GM12873 (cell line): ENCODE results near the gene CDH9.

Source experiments
- TF ChIP-seq, protein P1 (sequence below): IDR thresholded peaks from 2 replicates; pipeline ENCODE4 v1.5.1; 2012; ENCODE audit warnings: low read depth, mild to moderate bottlenecking, moderate library complexity, low read length, control low read depth; ENCODE audit not compliant: insufficient read depth; ENCODE audit errors: missing control alignments

CDH9 gene

DNA sequence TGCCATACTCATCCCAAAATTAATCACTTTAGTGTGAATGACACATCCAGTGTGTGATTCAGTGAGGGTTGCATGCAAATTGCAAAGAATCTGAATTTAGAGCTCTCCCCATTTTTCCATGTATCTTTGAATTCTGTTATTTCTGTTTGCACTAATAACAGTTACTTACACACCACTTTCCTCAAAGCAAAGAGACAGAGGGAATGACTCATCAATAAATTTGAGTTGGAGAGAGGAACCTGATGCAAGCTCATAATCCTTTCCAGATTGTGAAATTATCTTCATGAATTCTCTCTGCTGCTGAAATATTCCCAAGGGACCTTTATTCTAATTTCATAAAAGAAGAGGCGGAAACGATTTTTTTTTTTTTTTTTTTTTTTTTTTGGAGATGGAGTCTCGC lies 204.8 kb downstream of the CDH9 start:
- TF ChIP-seq, protein P1, sequence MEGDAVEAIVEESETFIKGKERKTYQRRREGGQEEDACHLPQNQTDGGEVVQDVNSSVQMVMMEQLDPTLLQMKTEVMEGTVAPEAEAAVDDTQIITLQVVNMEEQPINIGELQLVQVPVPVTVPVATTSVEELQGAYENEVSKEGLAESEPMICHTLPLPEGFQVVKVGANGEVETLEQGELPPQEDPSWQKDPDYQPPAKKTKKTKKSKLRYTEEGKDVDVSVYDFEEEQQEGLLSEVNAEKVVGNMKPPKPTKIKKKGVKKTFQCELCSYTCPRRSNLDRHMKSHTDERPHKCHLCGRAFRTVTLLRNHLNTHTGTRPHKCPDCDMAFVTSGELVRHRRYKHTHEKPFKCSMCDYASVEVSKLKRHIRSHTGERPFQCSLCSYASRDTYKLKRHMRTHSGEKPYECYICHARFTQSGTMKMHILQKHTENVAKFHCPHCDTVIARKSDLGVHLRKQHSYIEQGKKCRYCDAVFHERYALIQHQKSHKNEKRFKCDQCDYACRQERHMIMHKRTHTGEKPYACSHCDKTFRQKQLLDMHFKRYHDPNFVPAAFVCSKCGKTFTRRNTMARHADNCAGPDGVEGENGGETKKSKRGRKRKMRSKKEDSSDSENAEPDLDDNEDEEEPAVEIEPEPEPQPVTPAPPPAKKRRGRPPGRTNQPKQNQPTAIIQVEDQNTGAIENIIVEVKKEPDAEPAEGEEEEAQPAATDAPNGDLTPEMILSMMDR: no peak
